IPS DF 4.7 (cell line): ENCODE data around the gene ARHGAP15.
A peak's percentile ranks its signal among the peaks of the same experiment; 100 is the strongest.

Source experiments
- DNase-seq: peaks from one replicate; pipeline ENCODE4 v3.0.0-alpha.2; 2013; ENCODE audit warnings: low spot score; ENCODE audit errors: extremely low read depth

ARHGAP15 gene

GRCh38 chr2:143577489-143577888 lies 448.3 kb downstream of the ARHGAP15 start:
- DNase-seq = no peak

- DNase-seq = no peak
These were observed 450.2 kb downstream of the ARHGAP15 start for GRCh38 chr2:143579456-143579855.

- no peak for DNase-seq
These were observed 451.9 kb downstream of the ARHGAP15 start for GRCh38 chr2:143581134-143581533.

GRCh38 chr2:143582046-143582747 lies 453.0 kb downstream of the ARHGAP15 start:
- DNase-seq = no peak

GRCh38 chr2:143584936-143585335 lies 455.7 kb downstream of the ARHGAP15 start:
- DNase-seq = no peak

GRCh38 chr2:143586119-143586518 lies 456.9 kb downstream of the ARHGAP15 start:
- DNase-seq = no peak

GRCh38 chr2:143588746-143589145 lies 459.5 kb downstream of the ARHGAP15 start:
- no peak for DNase-seq

GRCh38 chr2:143594161-143594560 lies 464.9 kb downstream of the ARHGAP15 start:
- DNase-seq = no peak

GRCh38 chr2:143594745-143595144 lies 465.5 kb downstream of the ARHGAP15 start:
- no peak for DNase-seq

- DNase-seq = no peak
These were observed 470.9 kb downstream of the ARHGAP15 start for GRCh38 chr2:143600116-143600515.

GRCh38 chr2:143601828-143602227 lies 472.6 kb downstream of the ARHGAP15 start:
- no peak for DNase-seq

- no peak for DNase-seq
These were observed 473.9 kb downstream of the ARHGAP15 start for GRCh38 chr2:143603035-143603655.

- DNase-seq = no peak
These were observed 474.8 kb downstream of the ARHGAP15 start for GRCh38 chr2:143603846-143604565.

- DNase-seq = no peak
These were observed 475.3 kb downstream of the ARHGAP15 start for GRCh38 chr2:143604566-143604959.

GRCh38 chr2:143607231-143608062 lies 478.2 kb downstream of the ARHGAP15 start:
- DNase-seq = peak; percentile 11

- DNase-seq = no peak
These were observed 478.8 kb downstream of the ARHGAP15 start for GRCh38 chr2:143608063-143608423.

- no peak for DNase-seq
These were observed 479.5 kb downstream of the ARHGAP15 start for GRCh38 chr2:143608758-143609157.

GRCh38 chr2:143611336-143611735 lies 482.1 kb downstream of the ARHGAP15 start:
- no peak for DNase-seq

- no peak for DNase-seq
These were observed 486.3 kb downstream of the ARHGAP15 start for GRCh38 chr2:143615562-143615961.

GRCh38 chr2:143616452-143616851 lies 487.2 kb downstream of the ARHGAP15 start:
- DNase-seq = no peak

- DNase-seq = no peak
These were observed 488.7 kb downstream of the ARHGAP15 start for GRCh38 chr2:143617803-143618415.
